Epithelial cell of proximal tubule (primary cell): Measurements from ENCODE around the gene TMA16. TPM values are rescaled to one million over a fixed set of nuclear protein-coding genes. Genes with fewer than 3 reads are reported as not detected.

ENCODE experiments used
- DNase-seq: peaks from one replicate; pipeline ENCODE4 v3.0.0-alpha.2; 2011; ENCODE audit warnings: low read depth
- H3K4me3 ChIP-seq: 2 replicates; pipeline ENCODE4 v1.5.1; 2011; ENCODE audit warnings: low read depth, mild to moderate bottlenecking, low read length
- CTCF ChIP-seq: conservative IDR thresholded peaks from 2 replicates; pipeline ENCODE4 v1.5.1; 2012; ENCODE audit warnings: low read depth, mild to moderate bottlenecking, low read length
- total RNA-seq: library from RNA; depleted of rRNA; stranded (reverse); fragments of >200 nt; gene quantifications from 2 replicates; pipeline ENCODE4 v1.2.3, GENCODE V29; 2015

TMA16 gene
- total RNA-seq, 1 donor from 2014 or later = 48.8 TPM

GRCh38 chr4:163515198-163515597, 20.7 kb downstream of the TMA16 start:
- DNase-seq = no peak
- no peak for TF ChIP-seq CTCF
- no peak overlapping the region for H3K4me3 ChIP-seq

GRCh38 chr4:163523791-163524365, 29.4 kb downstream of the TMA16 start:
- no peak for DNase-seq
- no peak for TF ChIP-seq CTCF
- no peak overlapping the region for H3K4me3 ChIP-seq

GRCh38 chr4:163525982-163526381, 31.5 kb downstream of the TMA16 start:
- DNase-seq = no peak
- H3K4me3 ChIP-seq = no peak overlapping the region
- TF ChIP-seq CTCF = no peak

- H3K4me3 ChIP-seq = no peak overlapping the region
- TF ChIP-seq CTCF = no peak
- DNase-seq = no peak
These were observed 32.7 kb downstream of the TMA16 start for GRCh38 chr4:163527172-163527571.

GRCh38 chr4:163528653-163529052, 34.2 kb downstream of the TMA16 start:
- no peak for DNase-seq
- H3K4me3 ChIP-seq = no peak overlapping the region
- no peak for TF ChIP-seq CTCF

- H3K4me3 ChIP-seq = no peak overlapping the region
- TF ChIP-seq CTCF = no peak
- DNase-seq = no peak
These were observed 39.6 kb downstream of the TMA16 start for GRCh38 chr4:163534056-163534455.

GRCh38 chr4:163535657-163536056, 41.2 kb downstream of the TMA16 start:
- no peak for DNase-seq
- TF ChIP-seq CTCF = no peak
- no peak overlapping the region for H3K4me3 ChIP-seq
